H1 (cell line): ENCODE results near the gene NFAT5. TPM values are rescaled to one million over a fixed set of nuclear protein-coding genes. Genes with fewer than 3 reads are reported as not detected.
A peak's percentile ranks its signal among the peaks of the same experiment; 100 is the strongest.

Source experiments
- BACH1 ChIP-seq: IDR thresholded peaks from 2 replicates; pipeline ENCODE4 v1.6.1; 2012; ENCODE audit warnings: low read length, improper control_type of control experiment
- CBX5 ChIP-seq: fragments of 300-800, 300-1000 bp; sonication (generic); IDR thresholded peaks from 2 replicates; pipeline ENCODE4 v1.7.1; 2016; ENCODE audit warnings: antibody characterized with exemption, low read length, low read depth
- CHD2 ChIP-seq: IDR thresholded peaks from 2 replicates; pipeline ENCODE4 v1.6.1; 2012; ENCODE audit warnings: low read length, improper control_type of control experiment
- EP300 ChIP-seq, 2 experiments: IDR thresholded peaks; 1 replicate in 1 of 2; 2 replicates in 1 of 2; pipeline ENCODE4 v1.6.1; 2011 to 2012; ENCODE audit warnings: low read depth in 2 of 2, low read length in 2 of 2, mild to moderate bottlenecking in 2 of 2, borderline replicate concordance in 1 of 2, inconsistent platforms in 1 of 2, moderate library complexity in 1 of 2
- RBBP5 ChIP-seq: IDR thresholded peaks from 2 replicates; pipeline ENCODE4 v1.7.1; 2012; ENCODE audit warnings: low read depth, mild to moderate bottlenecking, inconsistent platforms, low read length, moderate library complexity, borderline replicate concordance
- SP1 ChIP-seq: IDR thresholded peaks from 2 replicates; pipeline ENCODE4 v1.6.1; 2011; ENCODE audit warnings: low read depth, low read length
- SRF ChIP-seq: IDR thresholded peaks from 2 replicates; pipeline ENCODE4 v1.6.1; 2011; ENCODE audit warnings: mild to moderate bottlenecking, low read depth, low read length, moderate library complexity
- SUZ12 ChIP-seq: fragments of 200-600 bp; sonication (generic); IDR thresholded peaks from 2 replicates; pipeline ENCODE4 v1.6.1; 2012; ENCODE audit warnings: mild to moderate bottlenecking, inconsistent platforms, low read length, moderate library complexity, mixed read lengths
- YY1 ChIP-seq: IDR thresholded peaks from 2 replicates; pipeline ENCODE4 v1.6.1; 2011; ENCODE audit warnings: low read depth, mild to moderate bottlenecking, low read length
- polyA plus RNA-seq, 7 experiments: library from polyadenylated mRNA; depleted of rRNA in 3 of 7; stranded (reverse) in 5 of 7; unstranded in 2 of 7; fragments of >200 nt in 5 of 7; fragments of 200-250 nt in 2 of 7; gene quantifications; 1 replicate in 5 of 7; 2 replicates in 1 of 7; 4 replicates in 1 of 7; pipeline versions ENCODE4 v1.2.1 to v1.2.3, GENCODE V29; 2011 to 2013; ENCODE audit warnings: missing spikeins in 2 of 7, mixed read lengths in 2 of 7
- total RNA-seq: library from RNA; stranded (reverse); fragmentation: NEBNext Ultra II Directional; extraction: Animal tissue kit (Norgen Biotek cat#: 25700); gene quantifications from 2 replicates; pipeline ENCODE4 v1.2.1, GENCODE V29; 2021
- TF ChIP-seq, protein P1 (sequence below): fragments of 300-600 bp; sonication (generic); IDR thresholded peaks from 2 replicates; pipeline ENCODE4 v1.7.1; 2012; ENCODE audit warnings: low read length, moderate library complexity, mild to moderate bottlenecking, inconsistent platforms; ENCODE audit not compliant: insufficient replicate concordance

Gene NFAT5
- total and polyA plus RNA-seq, 2 of the 8 experiments (the other 6 are each of a cell fraction or from before 2014, with no cell fraction given): 8.9 to 29.0 TPM

- TF ChIP-seq, protein P1, sequence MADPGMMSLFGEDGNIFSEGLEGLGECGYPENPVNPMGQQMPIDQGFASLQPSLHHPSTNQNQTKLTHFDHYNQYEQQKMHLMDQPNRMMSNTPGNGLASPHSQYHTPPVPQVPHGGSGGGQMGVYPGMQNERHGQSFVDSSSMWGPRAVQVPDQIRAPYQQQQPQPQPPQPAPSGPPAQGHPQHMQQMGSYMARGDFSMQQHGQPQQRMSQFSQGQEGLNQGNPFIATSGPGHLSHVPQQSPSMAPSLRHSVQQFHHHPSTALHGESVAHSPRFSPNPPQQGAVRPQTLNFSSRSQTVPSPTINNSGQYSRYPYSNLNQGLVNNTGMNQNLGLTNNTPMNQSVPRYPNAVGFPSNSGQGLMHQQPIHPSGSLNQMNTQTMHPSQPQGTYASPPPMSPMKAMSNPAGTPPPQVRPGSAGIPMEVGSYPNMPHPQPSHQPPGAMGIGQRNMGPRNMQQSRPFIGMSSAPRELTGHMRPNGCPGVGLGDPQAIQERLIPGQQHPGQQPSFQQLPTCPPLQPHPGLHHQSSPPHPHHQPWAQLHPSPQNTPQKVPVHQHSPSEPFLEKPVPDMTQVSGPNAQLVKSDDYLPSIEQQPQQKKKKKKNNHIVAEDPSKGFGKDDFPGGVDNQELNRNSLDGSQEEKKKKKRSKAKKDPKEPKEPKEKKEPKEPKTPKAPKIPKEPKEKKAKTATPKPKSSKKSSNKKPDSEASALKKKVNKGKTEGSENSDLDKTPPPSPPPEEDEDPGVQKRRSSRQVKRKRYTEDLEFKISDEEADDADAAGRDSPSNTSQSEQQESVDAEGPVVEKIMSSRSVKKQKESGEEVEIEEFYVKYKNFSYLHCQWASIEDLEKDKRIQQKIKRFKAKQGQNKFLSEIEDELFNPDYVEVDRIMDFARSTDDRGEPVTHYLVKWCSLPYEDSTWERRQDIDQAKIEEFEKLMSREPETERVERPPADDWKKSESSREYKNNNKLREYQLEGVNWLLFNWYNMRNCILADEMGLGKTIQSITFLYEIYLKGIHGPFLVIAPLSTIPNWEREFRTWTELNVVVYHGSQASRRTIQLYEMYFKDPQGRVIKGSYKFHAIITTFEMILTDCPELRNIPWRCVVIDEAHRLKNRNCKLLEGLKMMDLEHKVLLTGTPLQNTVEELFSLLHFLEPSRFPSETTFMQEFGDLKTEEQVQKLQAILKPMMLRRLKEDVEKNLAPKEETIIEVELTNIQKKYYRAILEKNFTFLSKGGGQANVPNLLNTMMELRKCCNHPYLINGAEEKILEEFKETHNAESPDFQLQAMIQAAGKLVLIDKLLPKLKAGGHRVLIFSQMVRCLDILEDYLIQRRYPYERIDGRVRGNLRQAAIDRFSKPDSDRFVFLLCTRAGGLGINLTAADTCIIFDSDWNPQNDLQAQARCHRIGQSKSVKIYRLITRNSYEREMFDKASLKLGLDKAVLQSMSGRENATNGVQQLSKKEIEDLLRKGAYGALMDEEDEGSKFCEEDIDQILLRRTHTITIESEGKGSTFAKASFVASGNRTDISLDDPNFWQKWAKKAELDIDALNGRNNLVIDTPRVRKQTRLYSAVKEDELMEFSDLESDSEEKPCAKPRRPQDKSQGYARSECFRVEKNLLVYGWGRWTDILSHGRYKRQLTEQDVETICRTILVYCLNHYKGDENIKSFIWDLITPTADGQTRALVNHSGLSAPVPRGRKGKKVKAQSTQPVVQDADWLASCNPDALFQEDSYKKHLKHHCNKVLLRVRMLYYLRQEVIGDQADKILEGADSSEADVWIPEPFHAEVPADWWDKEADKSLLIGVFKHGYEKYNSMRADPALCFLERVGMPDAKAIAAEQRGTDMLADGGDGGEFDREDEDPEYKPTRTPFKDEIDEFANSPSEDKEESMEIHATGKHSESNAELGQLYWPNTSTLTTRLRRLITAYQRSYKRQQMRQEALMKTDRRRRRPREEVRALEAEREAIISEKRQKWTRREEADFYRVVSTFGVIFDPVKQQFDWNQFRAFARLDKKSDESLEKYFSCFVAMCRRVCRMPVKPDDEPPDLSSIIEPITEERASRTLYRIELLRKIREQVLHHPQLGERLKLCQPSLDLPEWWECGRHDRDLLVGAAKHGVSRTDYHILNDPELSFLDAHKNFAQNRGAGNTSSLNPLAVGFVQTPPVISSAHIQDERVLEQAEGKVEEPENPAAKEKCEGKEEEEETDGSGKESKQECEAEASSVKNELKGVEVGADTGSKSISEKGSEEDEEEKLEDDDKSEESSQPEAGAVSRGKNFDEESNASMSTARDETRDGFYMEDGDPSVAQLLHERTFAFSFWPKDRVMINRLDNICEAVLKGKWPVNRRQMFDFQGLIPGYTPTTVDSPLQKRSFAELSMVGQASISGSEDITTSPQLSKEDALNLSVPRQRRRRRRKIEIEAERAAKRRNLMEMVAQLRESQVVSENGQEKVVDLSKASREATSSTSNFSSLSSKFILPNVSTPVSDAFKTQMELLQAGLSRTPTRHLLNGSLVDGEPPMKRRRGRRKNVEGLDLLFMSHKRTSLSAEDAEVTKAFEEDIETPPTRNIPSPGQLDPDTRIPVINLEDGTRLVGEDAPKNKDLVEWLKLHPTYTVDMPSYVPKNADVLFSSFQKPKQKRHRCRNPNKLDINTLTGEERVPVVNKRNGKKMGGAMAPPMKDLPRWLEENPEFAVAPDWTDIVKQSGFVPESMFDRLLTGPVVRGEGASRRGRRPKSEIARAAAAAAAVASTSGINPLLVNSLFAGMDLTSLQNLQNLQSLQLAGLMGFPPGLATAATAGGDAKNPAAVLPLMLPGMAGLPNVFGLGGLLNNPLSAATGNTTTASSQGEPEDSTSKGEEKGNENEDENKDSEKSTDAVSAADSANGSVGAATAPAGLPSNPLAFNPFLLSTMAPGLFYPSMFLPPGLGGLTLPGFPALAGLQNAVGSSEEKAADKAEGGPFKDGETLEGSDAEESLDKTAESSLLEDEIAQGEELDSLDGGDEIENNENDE: no peak
- TF ChIP-seq SRF (no peak), CHD2 (no peak), SP1 (no peak), BACH1 (peak; percentile 99), RBBP5 (no peak; the same call in 1 of the 2 replicates), SUZ12 (no peak), CBX5 (no peak), EP300 (IDR thresholded peaks at IDR 0.05; ENCODE audit: borderline replicate concordance in 1 of 2, low read depth in 2 of 2, low read length in 2 of 2) (no peak), YY1 (no peak)
These were observed 160.7 kb downstream of the NFAT5 start, which contains the start of gene NQO1 (continued) for GRCh38 chr16:69726313-69727060.
